Measurements from ENCODE around the gene SORCS2. TPM values are rescaled to one million over a fixed set of nuclear protein-coding genes. Genes with fewer than 3 reads are reported as not detected.

SORCS2 gene
- total and polyA plus RNA-seq, 2 of the 4 experiments (the other 2 are of a cell fraction) = 0.36 to 0.62 TPM

DNA sequence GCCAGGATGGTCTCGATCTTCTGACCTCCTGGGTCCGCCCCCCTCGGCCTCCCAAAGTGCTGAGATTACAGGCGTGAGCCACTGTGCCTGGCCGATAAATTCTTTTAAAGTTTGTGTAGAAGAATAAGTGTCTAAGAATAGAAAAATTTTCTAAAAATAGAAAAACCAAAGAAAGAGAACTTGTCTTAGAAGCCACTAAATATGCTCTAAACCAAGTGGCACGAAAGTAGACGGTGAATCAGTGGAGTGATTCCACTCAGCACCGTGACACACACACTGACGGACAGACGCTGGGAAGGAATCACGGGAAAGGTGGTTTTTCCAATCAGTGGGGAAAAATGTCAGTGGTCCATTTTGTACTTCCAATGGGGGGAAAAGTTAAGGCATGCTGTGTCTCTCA is 315.0 kb downstream of the SORCS2 start:
- H3K56ac ChIP-seq (ENCODE audit: extremely low read depth, insufficient read depth, low read length) = no peak overlapping the region
- H4K91ac ChIP-seq (ENCODE audit: insufficient read depth, low read depth, low read length) = no peak overlapping the region
- intact Hi-C loops (cut with micrococcal nuclease) (no loop called here), in situ Hi-C loops (cut with MboI; ENCODE audit: low sequenced_read_pairs) (no loop called here), dilution Hi-C loops (cut with HindIII; ENCODE audit: low sequenced_read_pairs, unreplicated experiment) (no loop called here)
- no peaks in the 10 kb centered on the region for H3K79me1 ChIP-seq (ENCODE audit: low read depth in 1 of 2, low read length in 2 of 2)
- ATAC-seq (ENCODE audit: low read depth) = no peak
- H2BK5ac ChIP-seq (ENCODE audit: low read depth, low read length, poor library complexity, severe bottlenecking) = no peak overlapping the region
- no peak for DNase-seq
- no peak overlapping the region for H3K27ac ChIP-seq (ENCODE audit: insufficient read depth, low read length)
- no peak overlapping the region for H2AFZ ChIP-seq (replicated peaks; ENCODE audit: low read length, poor library complexity)
- H4K20me1 ChIP-seq (ENCODE audit: insufficient read depth, low read length) = no peaks in the 10 kb centered on the region
- H3K36me3 ChIP-seq (ENCODE audit: control insufficient read depth, insufficient read depth, low read length) = no peaks in the 10 kb centered on the region
- H3K4me1 ChIP-seq (ENCODE audit: control insufficient read depth, insufficient read depth, low read length) = no peaks in the 10 kb centered on the region
- H4K5ac ChIP-seq (ENCODE audit: low read depth, low read length) = no peak overlapping the region
- 82% methylated on average over 3 of the region's 11 CpGs; no CpG with 5 or more reads in 1 of the 2 experiments for WGBS, 2 experiments (ENCODE audit: extremely low coverage in 2 of 2, insufficient read length in 1 of 2)
- CTCF ChIA-PET = no interaction called here
- no TSS peak for BruUV-seq (replicated peaks)
- H3K9ac ChIP-seq (ENCODE audit: low read depth, low read length) = no peak overlapping the region
- no peak overlapping the region for H2AK9ac ChIP-seq (replicated peaks; ENCODE audit: low read depth, low read length, poor library complexity)
- H3K14ac ChIP-seq (replicated peaks; ENCODE audit: low read depth, low read length) = no peak overlapping the region
- no peak overlapping the region for H2BK20ac ChIP-seq (ENCODE audit: low read depth, low read length)
- no peak overlapping the region for H3K4me3 ChIP-seq (ENCODE audit: insufficient read depth, low read depth, low read length)
- no peak overlapping the region for H2BK15ac ChIP-seq (ENCODE audit: low read depth, low read length)
- H2BK120ac ChIP-seq (ENCODE audit: low read depth, low read length) = no peak overlapping the region
- H3K9me3 ChIP-seq (ENCODE audit: control insufficient read depth, insufficient read depth, low read length) = no peaks in the 10 kb centered on the region
- H3K9me1 ChIP-seq (ENCODE audit: insufficient read depth, low read length) = no peaks in the 10 kb centered on the region
- no peak overlapping the region for H4K8ac ChIP-seq (ENCODE audit: low read depth in 2 of 2, low read length in 2 of 2)
- H3K4ac ChIP-seq (ENCODE audit: low read depth, low read length) = no peak overlapping the region
- H3K4me2 ChIP-seq (ENCODE audit: low read depth, low read length) = no peak overlapping the region
- no peak for TF ChIP-seq CHD1 (IDR thresholded peaks at IDR 0.05; ENCODE audit: low read depth, low read length)
- TF ChIP-seq, protein P1, sequence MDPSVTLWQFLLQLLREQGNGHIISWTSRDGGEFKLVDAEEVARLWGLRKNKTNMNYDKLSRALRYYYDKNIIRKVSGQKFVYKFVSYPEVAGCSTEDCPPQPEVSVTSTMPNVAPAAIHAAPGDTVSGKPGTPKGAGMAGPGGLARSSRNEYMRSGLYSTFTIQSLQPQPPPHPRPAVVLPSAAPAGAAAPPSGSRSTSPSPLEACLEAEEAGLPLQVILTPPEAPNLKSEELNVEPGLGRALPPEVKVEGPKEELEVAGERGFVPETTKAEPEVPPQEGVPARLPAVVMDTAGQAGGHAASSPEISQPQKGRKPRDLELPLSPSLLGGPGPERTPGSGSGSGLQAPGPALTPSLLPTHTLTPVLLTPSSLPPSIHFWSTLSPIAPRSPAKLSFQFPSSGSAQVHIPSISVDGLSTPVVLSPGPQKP (IDR thresholded peaks at IDR 0.05; ENCODE audit: borderline replicate concordance, low read depth, low read length) = no peak
- TF ChIP-seq, protein P2, sequence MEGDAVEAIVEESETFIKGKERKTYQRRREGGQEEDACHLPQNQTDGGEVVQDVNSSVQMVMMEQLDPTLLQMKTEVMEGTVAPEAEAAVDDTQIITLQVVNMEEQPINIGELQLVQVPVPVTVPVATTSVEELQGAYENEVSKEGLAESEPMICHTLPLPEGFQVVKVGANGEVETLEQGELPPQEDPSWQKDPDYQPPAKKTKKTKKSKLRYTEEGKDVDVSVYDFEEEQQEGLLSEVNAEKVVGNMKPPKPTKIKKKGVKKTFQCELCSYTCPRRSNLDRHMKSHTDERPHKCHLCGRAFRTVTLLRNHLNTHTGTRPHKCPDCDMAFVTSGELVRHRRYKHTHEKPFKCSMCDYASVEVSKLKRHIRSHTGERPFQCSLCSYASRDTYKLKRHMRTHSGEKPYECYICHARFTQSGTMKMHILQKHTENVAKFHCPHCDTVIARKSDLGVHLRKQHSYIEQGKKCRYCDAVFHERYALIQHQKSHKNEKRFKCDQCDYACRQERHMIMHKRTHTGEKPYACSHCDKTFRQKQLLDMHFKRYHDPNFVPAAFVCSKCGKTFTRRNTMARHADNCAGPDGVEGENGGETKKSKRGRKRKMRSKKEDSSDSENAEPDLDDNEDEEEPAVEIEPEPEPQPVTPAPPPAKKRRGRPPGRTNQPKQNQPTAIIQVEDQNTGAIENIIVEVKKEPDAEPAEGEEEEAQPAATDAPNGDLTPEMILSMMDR (conservative IDR thresholded peaks at IDR 0.05; ENCODE audit: low read depth, low read length) = no peak
- TF ChIP-seq RFX5 (IDR thresholded peaks at IDR 0.05; ENCODE audit: low read depth, low read length) = no peak
- no peak for TF ChIP-seq CEBPB (IDR thresholded peaks at IDR 0.05; ENCODE audit: low read depth, low read length)
- TF ChIP-seq BHLHE40 (IDR thresholded peaks at IDR 0.05; ENCODE audit: low read depth, low read length) = no peak
- no peak for TF ChIP-seq MAZ (IDR thresholded peaks at IDR 0.05; ENCODE audit: borderline replicate concordance, low read depth, low read length)
- no peak for TF ChIP-seq POLR2A (IDR thresholded peaks at IDR 0.05; ENCODE audit: low read depth, low read length)
- no peak for TF ChIP-seq SMC3 (IDR thresholded peaks at IDR 0.05; ENCODE audit: low read depth, low read length)
- no peak for TF ChIP-seq RAD21 (IDR thresholded peaks at IDR 0.05; ENCODE audit: low read length)
- no peak for TF ChIP-seq MAFK (IDR thresholded peaks at IDR 0.05; ENCODE audit: low read depth, low read length)
- TF ChIP-seq FOS (IDR thresholded peaks at IDR 0.05; ENCODE audit: low read depth, low read length) = no peak
- no peak for TF ChIP-seq RCOR1 (IDR thresholded peaks at IDR 0.05; ENCODE audit: insufficient replicate concordance, low read length)
- TF ChIP-seq, protein P3, sequence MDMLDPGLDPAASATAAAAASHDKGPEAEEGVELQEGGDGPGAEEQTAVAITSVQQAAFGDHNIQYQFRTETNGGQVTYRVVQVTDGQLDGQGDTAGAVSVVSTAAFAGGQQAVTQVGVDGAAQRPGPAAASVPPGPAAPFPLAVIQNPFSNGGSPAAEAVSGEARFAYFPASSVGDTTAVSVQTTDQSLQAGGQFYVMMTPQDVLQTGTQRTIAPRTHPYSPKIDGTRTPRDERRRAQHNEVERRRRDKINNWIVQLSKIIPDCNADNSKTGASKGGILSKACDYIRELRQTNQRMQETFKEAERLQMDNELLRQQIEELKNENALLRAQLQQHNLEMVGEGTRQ (IDR thresholded peaks at IDR 0.05; ENCODE audit: low read depth, low read length) = no peak
- no peak for TF ChIP-seq MXI1 (IDR thresholded peaks at IDR 0.05; ENCODE audit: borderline replicate concordance, low read depth, low read length)
- no peak for TF ChIP-seq NFE2L2 (IDR thresholded peaks at IDR 0.05; ENCODE audit: low read depth, low read length)
- peaks cover 43% of the 10 kb centered on the region for H3K27me3 ChIP-seq (ENCODE audit: control insufficient read depth, insufficient read depth, low read length)
- POLR2A ChIA-PET (ENCODE audit: unreplicated experiment) = no interaction called here
- H3K23ac ChIP-seq (ENCODE audit: low read depth, low read length) = no peak overlapping the region
- H3K18ac ChIP-seq (ENCODE audit: low read depth, low read length) = no peak overlapping the region
- no peak overlapping the region for H2AK5ac ChIP-seq (ENCODE audit: low read depth, low read length)
